NB4 (cell line): ENCODE measurements around the gene ECM1.

Experiments
- DNase-seq: peaks from one replicate; pipeline ENCODE4 v3.0.0; 2010; ENCODE audit warnings: low read depth
- H3K4me3 ChIP-seq: one replicate; pipeline ENCODE4 v1.5.1; 2011; ENCODE audit warnings: mild to moderate bottlenecking, low read depth, low read length, moderate library complexity
- CTCF ChIP-seq: IDR thresholded peaks from one replicate; pipeline ENCODE4 v1.5.1; 2012; ENCODE audit warnings: low read depth, low read length
- MAX ChIP-seq: IDR thresholded peaks from 2 replicates; pipeline ENCODE4 v1.6.1; 2011; ENCODE audit warnings: low read depth, low read length
- MYC ChIP-seq: IDR thresholded peaks from 2 replicates; pipeline ENCODE4 v1.6.1; 2011; ENCODE audit warnings: low read depth, low read length
- POLR2A ChIP-seq: IDR thresholded peaks from 2 replicates; pipeline ENCODE4 v1.6.1; 2011; ENCODE audit warnings: mild to moderate bottlenecking; ENCODE audit not compliant: insufficient read length; ENCODE audit errors: extremely low read depth

Gene ECM1

DNA sequence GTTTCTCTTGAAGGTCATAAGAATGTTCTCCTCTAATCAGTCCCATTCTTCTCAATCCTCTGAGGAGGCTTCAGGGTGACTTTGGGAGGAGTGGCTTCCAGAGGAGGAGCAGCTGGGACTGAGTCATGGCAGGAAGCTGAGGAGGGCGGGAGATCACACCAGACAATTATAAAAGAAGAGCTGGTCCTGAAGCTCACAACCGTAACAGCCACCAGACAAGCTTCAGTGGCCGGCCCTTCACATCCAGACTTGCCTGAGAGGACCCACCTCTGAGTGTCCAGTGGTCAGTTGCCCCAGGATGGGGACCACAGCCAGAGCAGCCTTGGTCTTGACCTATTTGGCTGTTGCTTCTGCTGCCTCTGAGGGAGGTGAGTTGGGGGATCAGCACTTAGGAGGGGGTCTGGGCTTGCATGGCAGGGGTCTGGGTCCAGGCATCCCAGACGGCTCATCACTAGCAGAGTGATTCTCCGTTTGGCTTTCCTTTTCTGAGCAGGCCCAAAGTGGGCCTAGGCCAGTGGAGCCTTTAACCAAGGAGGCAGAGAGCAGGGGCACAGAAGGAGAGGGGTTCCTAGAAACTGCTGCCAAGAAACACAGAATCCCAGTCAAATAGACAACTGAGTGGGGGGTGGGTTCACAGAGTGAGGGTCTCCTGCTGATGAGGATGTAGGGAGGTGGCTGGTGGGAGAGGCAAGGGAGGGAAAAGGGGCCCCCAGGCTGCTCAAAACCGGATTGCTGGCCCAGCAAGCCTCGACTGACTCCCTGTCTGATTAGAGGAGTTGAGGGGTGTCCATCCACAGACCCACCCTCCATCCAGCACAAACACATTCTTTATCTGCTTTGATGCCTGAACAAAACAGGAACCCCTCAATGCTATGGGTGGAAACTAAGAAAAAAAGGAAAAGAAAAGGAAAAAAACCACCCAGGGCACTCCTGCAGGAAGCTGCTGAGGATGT is at the start of gene ECM1:
TSS of gene ECM1 (plus strand) at position 198 of the 953 bp plus-strand sequence. CDS start at position 299, 101 bp downstream.
- H3K4me3 ChIP-seq, result no peak within 1 kb of the TSS

DNA sequence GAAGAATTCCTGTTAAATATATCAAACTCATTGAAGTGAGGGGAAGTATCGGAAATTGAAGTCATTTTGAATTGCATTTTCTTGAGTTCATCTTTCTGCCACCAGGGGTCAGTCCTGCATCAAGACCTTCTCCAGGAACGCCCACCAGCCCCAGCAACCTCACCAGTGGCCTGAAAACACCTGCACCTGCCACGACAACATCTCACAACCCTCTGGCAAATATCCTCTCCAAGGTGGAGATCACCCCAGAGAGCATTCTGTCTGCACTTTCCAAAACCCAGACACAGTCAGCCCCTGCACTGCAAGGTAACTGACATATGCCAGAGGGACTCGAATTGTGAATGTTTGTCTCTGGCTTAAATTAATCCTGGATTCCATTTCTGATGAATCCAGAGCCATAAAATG is 43.5 kb upstream of the ECM1 start:
- DNase-seq, result peak; percentile 64
- peak; percentile 59 for TF ChIP-seq CTCF
- no peak for TF ChIP-seq POLR2A
- no peak for TF ChIP-seq MYC

More for the DNA sequence above, at the start of gene ECM1:
- DNase-seq, result peak; percentile 78
- no peak for TF ChIP-seq CTCF
- TF ChIP-seq MAX, result no peak
- TF ChIP-seq POLR2A, result no peak
- no peak for TF ChIP-seq MYC

GRCh38 chr1:150466964-150467363 is 40.9 kb upstream of the ECM1 start:
- TF ChIP-seq MAX, result no peak
- TF ChIP-seq POLR2A, result no peak
- TF ChIP-seq MYC, result no peak
- no peak for TF ChIP-seq CTCF
- H3K4me3 ChIP-seq, result no peak overlapping the region

More for the DNA sequence above, 43.5 kb upstream of the ECM1 start:
- no peak overlapping the region for H3K4me3 ChIP-seq

DNA sequence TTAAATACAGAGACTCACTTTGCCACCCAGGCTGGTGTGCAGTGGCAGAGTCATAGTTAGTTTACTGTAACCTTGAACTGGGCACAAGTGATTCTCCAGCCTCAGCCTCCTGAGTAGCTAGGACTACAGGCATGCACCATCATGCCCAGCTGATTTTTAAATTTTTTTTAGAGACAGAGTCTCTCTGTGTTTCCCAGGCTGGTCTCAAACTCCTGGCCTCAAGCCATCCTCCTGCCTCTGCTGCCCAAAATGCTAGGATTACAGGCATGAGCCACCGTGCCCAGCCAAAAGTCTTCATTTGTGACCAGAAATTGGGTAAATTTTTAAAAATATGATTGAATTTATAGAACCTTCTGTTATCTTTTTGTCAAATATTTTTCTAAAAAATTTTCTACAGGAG is 38.6 kb upstream of the ECM1 start:
- TF ChIP-seq POLR2A (no peak), CTCF (no peak), MYC (no peak), MAX (no peak)
- no peak overlapping the region for H3K4me3 ChIP-seq
- DNase-seq, result no peak

More at GRCh38 chr1:150466964-150467363, 40.9 kb upstream of the ECM1 start:
- DNase-seq, result no peak

DNA sequence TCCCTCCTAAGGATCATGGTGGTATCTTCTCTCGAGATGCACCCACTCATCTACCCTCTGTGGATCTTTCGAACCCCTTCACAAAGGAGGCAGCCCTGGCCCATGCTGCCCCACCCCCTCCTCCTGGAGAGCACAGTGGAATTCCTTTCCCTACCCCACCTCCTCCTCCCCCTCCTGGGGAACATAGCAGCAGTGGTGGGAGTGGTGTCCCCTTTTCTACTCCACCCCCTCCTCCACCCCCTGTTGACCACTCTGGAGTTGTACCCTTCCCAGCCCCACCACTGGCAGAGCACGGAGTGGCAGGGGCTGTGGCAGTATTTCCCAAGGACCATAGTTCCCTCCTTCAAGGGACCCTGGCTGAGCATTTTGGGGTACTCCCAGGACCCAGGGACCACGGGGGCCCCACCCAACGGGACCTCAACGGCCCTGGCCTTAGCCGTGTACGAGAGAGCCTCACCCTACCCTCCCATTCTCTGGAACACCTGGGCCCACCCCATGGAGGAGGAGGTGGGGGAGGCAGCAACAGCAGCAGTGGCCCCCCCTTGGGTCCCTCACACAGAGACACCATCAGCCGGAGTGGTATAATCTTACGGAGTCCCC is 35.2 kb upstream of the ECM1 start:
- no peak for DNase-seq
- TF ChIP-seq MYC, result no peak
- no peak for TF ChIP-seq MAX
- TF ChIP-seq CTCF, result no peak
- TF ChIP-seq POLR2A, result no peak
- H3K4me3 ChIP-seq, result no peak overlapping the region
